HG03095 (cell line): Measurements from ENCODE around the gene EIF2S3.

Experiments used
- ATAC-seq: cut with Tn5 transposase; IDR thresholded peaks from one replicate; pipeline ENCODE4 v1.9.1; 2021; ENCODE audit warnings: moderate library complexity; ENCODE audit not compliant: unreplicated experiment

EIF2S3 gene

GRCh38 chrX:24125028-24125612 lies 70.4 kb downstream of the EIF2S3 start:
- ATAC-seq, result no peak
